ENCODE results near the gene FCAMR.

FCAMR gene

DNA sequence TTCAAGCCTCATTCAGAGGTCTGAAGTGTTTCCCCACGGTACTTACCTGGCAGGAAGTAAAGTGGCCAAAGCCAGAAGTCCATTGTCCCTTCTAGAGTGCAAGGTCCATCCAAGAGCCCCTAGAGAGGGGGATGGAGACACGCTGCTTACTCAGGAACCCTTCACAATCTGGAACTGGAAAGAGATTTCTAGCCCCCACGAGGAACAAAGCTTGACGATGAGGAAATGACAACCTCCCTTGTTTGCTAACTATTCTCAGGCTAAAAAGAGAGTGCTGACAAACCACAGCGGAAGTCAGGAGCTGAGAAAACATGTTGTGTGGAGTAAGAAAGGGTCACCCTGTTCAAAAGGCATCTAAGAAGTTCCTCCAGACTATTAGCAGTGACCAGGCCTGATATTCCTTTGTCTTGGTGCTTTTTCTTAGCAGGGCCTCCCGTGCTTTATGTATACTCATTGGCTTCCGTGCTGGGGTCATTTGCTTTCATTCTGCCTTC is 48.4 kb downstream of the FCAMR start, which contains the start of gene FCMR:
TSS of gene FCMR (minus strand) at position 170 of the 494 bp plus-strand sequence. CDS start at position 83, 87 bp downstream.
- no peak for TF ChIP-seq CTCF (IDR thresholded peaks at IDR 0.05; ENCODE audit: low read depth, low read length, missing control alignments)
- in situ Hi-C loops (cut with HindIII; ENCODE audit: low sequenced_read_pairs): loop anchor here (25.0 kb wide), 1 partner anchor 185 kb away; no protein-coding TSS in a partner anchor
- no peak for DNase-seq (ENCODE audit: low read depth)

GRCh38 chr1:206918076-206918475 is 52.2 kb downstream of the FCAMR start:
- DNase-seq (ENCODE audit: low read depth): no peak
- TF ChIP-seq CTCF (IDR thresholded peaks at IDR 0.05; ENCODE audit: low read depth, low read length, missing control alignments): no peak
- H3K4me3 ChIP-seq (ENCODE audit: low read depth, low read length): no peak overlapping the region
- in situ Hi-C loops (cut with HindIII; ENCODE audit: low sequenced_read_pairs): loop anchor here (5.0 to 25.0 kb wide), 3 partner anchors 69 to 286 kb away; no protein-coding TSS in a partner anchor

More for the DNA sequence above, 48.4 kb downstream of the FCAMR start, which contains the start of gene FCMR:
- H3K4me3 ChIP-seq (ENCODE audit: low read depth, low read length): no peak within 1 kb of the TSS

DNA sequence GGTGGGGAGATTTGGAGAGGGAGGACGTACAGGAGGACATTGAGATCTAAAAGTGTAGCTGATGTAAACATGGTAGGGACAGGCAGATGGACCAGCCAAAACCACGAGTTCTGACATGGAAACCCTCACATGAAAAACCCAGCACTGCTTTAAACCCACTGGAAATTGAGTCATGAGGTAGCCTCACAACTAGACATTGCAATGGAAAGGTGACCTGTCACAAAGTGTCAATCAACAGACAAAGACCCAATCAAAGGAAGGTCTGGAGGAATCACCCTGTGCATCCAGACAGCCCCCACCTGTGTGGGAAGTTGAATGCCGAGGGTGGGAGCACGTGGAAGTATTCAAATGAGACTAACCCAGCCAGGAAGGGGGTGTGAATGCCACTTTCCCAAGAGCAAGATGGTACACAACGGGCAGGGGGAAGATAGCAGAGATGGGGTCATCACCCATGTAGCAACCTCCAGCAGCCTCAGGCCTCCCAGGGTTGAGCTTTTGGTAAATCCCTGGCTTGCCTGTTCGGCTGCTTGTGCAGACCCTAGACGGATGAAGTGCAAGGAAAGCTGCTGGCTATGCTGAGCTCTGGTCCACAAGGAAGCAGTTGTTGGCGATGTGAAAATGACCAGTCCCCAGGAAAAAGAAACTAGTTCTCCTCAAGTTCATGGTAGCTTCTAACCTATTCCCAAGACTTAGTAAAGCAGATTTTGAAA is 54.1 kb downstream of the FCAMR start:
- H3K4me3 ChIP-seq (ENCODE audit: low read depth, low read length): no peak overlapping the region
- TF ChIP-seq CTCF (IDR thresholded peaks at IDR 0.05; ENCODE audit: low read depth, low read length, missing control alignments): no peak
- no peak for DNase-seq (ENCODE audit: low read depth)
- in situ Hi-C loops (cut with HindIII; ENCODE audit: low sequenced_read_pairs): loop anchor here (5.0 to 25.0 kb wide), 3 partner anchors 71 to 284 kb away; no protein-coding TSS in a partner anchor

GRCh38 chr1:206915030-206915735 is 55.1 kb downstream of the FCAMR start:
- in situ Hi-C loops (cut with HindIII; ENCODE audit: low sequenced_read_pairs): loop anchor here (5.0 to 25.0 kb wide), 3 partner anchors 72 to 283 kb away; no protein-coding TSS in a partner anchor
- no peak for DNase-seq (ENCODE audit: low read depth)
- H3K4me3 ChIP-seq (ENCODE audit: low read depth, low read length): no peak overlapping the region
- TF ChIP-seq CTCF (IDR thresholded peaks at IDR 0.05; ENCODE audit: low read depth, low read length, missing control alignments): no peak

GRCh38 chr1:206913766-206914537 is 56.3 kb downstream of the FCAMR start:
- in situ Hi-C loops (cut with HindIII; ENCODE audit: low sequenced_read_pairs): loop anchor here (25.0 kb wide), 1 partner anchor 177 kb away; no protein-coding TSS in a partner anchor
- TF ChIP-seq CTCF (IDR thresholded peaks at IDR 0.05; ENCODE audit: low read depth, low read length, missing control alignments): no peak
- DNase-seq (ENCODE audit: low read depth): no peak

More at GRCh38 chr1:206913766-206914537, 56.3 kb downstream of the FCAMR start:
- no peak overlapping the region for H3K4me3 ChIP-seq (ENCODE audit: low read depth, low read length)

Data from astrocyte of the cerebellum (primary cell).